CD4-positive, alpha-beta T cell treated with Interleukin-4 for 4 hours (primary cell): ENCODE results near the gene A1CF.
"Not testable (repeated sequence)": the region's sequence is repeated elsewhere in the genome, so short reads cannot be mapped to it uniquely, and the experiment has no call there.

Experiments used
- DNase-seq: peaks from one replicate; pipeline ENCODE4 v3.0.0-alpha.2; 2020

Gene A1CF

GRCh38 chr10:50885097-50885859 lies at the start of gene A1CF:
TSS of gene A1CF (minus strand) at chr10:50885627. CDS start at chr10:50859940, 25,687 bp downstream.
- no peak for DNase-seq

GRCh38 chr10:50931948-50932431 lies 46.6 kb upstream of the A1CF start:
- no peak for DNase-seq

- no peak for DNase-seq
These were observed 44.2 kb upstream of the A1CF start for GRCh38 chr10:50929670-50930069.

GRCh38 chr10:50928190-50928552 lies 42.7 kb upstream of the A1CF start:
- DNase-seq: no peak

- DNase-seq: no peak
These were observed 42.2 kb upstream of the A1CF start for GRCh38 chr10:50927522-50928189.

GRCh38 chr10:50923471-50923870 lies 38.0 kb upstream of the A1CF start:
- DNase-seq: not testable (repeated sequence)

GRCh38 chr10:50919010-50919409 lies 33.6 kb upstream of the A1CF start:
- no peak for DNase-seq

GRCh38 chr10:50918529-50918928 lies 33.1 kb upstream of the A1CF start:
- DNase-seq: no peak

- no peak for DNase-seq
These were observed 32.1 kb upstream of the A1CF start for GRCh38 chr10:50917486-50917885.

- DNase-seq: no peak
These were observed 24.0 kb upstream of the A1CF start for GRCh38 chr10:50909334-50910014.

- no peak for DNase-seq
These were observed 22.9 kb upstream of the A1CF start for GRCh38 chr10:50908366-50908765.

- not testable (repeated sequence) for DNase-seq
These were observed 20.4 kb upstream of the A1CF start for GRCh38 chr10:50905797-50906196.

- no peak for DNase-seq
These were observed 11.3 kb upstream of the A1CF start for GRCh38 chr10:50896721-50897120.

GRCh38 chr10:50894312-50894711 lies 8.9 kb upstream of the A1CF start:
- no peak for DNase-seq

GRCh38 chr10:50892467-50892866 lies 7.0 kb upstream of the A1CF start:
- no peak for DNase-seq

GRCh38 chr10:50884302-50884701 lies 1.1 kb downstream of the A1CF start:
- DNase-seq: no peak

- DNase-seq: no peak
These were observed 1.8 kb downstream of the A1CF start for GRCh38 chr10:50883629-50884028.

GRCh38 chr10:50882540-50882983 lies 2.9 kb downstream of the A1CF start:
- no peak for DNase-seq

GRCh38 chr10:50881046-50881445 lies 4.4 kb downstream of the A1CF start:
- not testable (repeated sequence) for DNase-seq

- DNase-seq: no peak
These were observed 9.0 kb downstream of the A1CF start for GRCh38 chr10:50876429-50876828.

- DNase-seq: no peak
These were observed 10.7 kb downstream of the A1CF start for GRCh38 chr10:50874723-50875122.

GRCh38 chr10:50866317-50866716 lies 19.1 kb downstream of the A1CF start:
- DNase-seq: no peak

- DNase-seq: no peak
These were observed 22.7 kb downstream of the A1CF start for GRCh38 chr10:50862719-50863118.

GRCh38 chr10:50861370-50861769 lies 24.1 kb downstream of the A1CF start:
- DNase-seq: no peak
